SK-N-SH treated with all-trans-retinoic acid at 6 μM for 48 hours (cell line): ENCODE data around the gene SLC4A3.

ENCODE experiments used
- ATAC-seq: fragments of 200-7000 bp; cut with Tn5 transposase; 3 replicates; pipeline ENCODE4 v1.9.1; 2020; ENCODE audit warnings: mild to moderate bottlenecking, moderate library complexity
- ARNTL ChIP-seq: fragments of 450-650 bp; formaldehyde crosslinking; IDR thresholded peaks from 2 replicates; pipeline ENCODE4 v1.5.0; 2020; ENCODE audit warnings: low read depth, mild to moderate bottlenecking, moderate library complexity, borderline replicate concordance
- BACH2 ChIP-seq: fragments of 250-450 bp; sonication (Bioruptor Pico); IDR thresholded peaks from 2 replicates; pipeline ENCODE4 v1.9.0; 2021; ENCODE audit warnings: mild to moderate bottlenecking, borderline replicate concordance
- CSDC2 ChIP-seq: fragments of 250-450 bp; sonication (Bioruptor Pico); IDR thresholded peaks from 2 replicates; pipeline ENCODE4 v1.5.0; 2020; ENCODE audit warnings: mild to moderate bottlenecking, moderate library complexity
- ESRRG ChIP-seq: fragments of 250-450 bp; sonication (Bioruptor Pico); IDR thresholded peaks from 2 replicates; pipeline ENCODE4 v1.6.1; 2021; ENCODE audit warnings: mild to moderate bottlenecking
- ISL1 ChIP-seq: fragments of 250-450 bp; sonication (Bioruptor Pico); IDR thresholded peaks from 2 replicates; pipeline ENCODE4 v2.1.2; 2022; ENCODE audit warnings: mild to moderate bottlenecking, moderate library complexity
- RARB ChIP-seq: fragments of 250-450 bp; sonication (Bioruptor Pico); IDR thresholded peaks from 2 replicates; pipeline ENCODE4 v1.8.0; 2021; ENCODE audit warnings: mild to moderate bottlenecking, moderate library complexity
- SNAI2 ChIP-seq: fragments of 250-450 bp; sonication (Bioruptor Pico); IDR thresholded peaks from 2 replicates; pipeline ENCODE4 v1.5.0; 2020; ENCODE audit warnings: mild to moderate bottlenecking, moderate library complexity
- TCF4 ChIP-seq: fragments of 250-450 bp; sonication (Bioruptor Pico); IDR thresholded peaks from 2 replicates; pipeline ENCODE4 v1.8.0; 2021; ENCODE audit warnings: mild to moderate bottlenecking, moderate library complexity, borderline replicate concordance
- ZC3H10 ChIP-seq: fragments of 250-450 bp; sonication (Bioruptor Pico); IDR thresholded peaks from 2 replicates; pipeline ENCODE4 v1.5.1; 2021; ENCODE audit warnings: mild to moderate bottlenecking, moderate library complexity
- ZFP3 ChIP-seq: fragments of 250-450 bp; sonication (Bioruptor Pico); IDR thresholded peaks from 2 replicates; pipeline ENCODE4 v1.5.0; 2020; ENCODE audit warnings: mild to moderate bottlenecking, moderate library complexity
- ZFP30 ChIP-seq: fragments of 450-650 bp; formaldehyde crosslinking; IDR thresholded peaks from 2 replicates; pipeline ENCODE4 v1.5.0; 2022; ENCODE audit warnings: mild to moderate bottlenecking, moderate library complexity
- ZNF565 ChIP-seq: fragments of 450-650 bp; formaldehyde crosslinking; conservative IDR thresholded peaks from 2 replicates; pipeline ENCODE4 v1.5.0; 2020; ENCODE audit warnings: low read depth, mild to moderate bottlenecking, moderate library complexity
- ZNF70 ChIP-seq: fragments of 450-650 bp; formaldehyde crosslinking; IDR thresholded peaks from 2 replicates; pipeline ENCODE4 v1.5.0; 2020; ENCODE audit warnings: mild to moderate bottlenecking, moderate library complexity
- ZNF8 ChIP-seq: fragments of 450-650 bp; formaldehyde crosslinking; IDR thresholded peaks from 2 replicates; pipeline ENCODE4 v1.5.0; 2020; ENCODE audit warnings: mild to moderate bottlenecking, moderate library complexity
- TF ChIP-seq, protein P1 (sequence below): fragments of 250-450 bp; sonication (Bioruptor Pico); IDR thresholded peaks from 2 replicates; pipeline ENCODE4 v1.5.1; 2020; ENCODE audit warnings: low read depth, mild to moderate bottlenecking, moderate library complexity
- TF ChIP-seq, protein P2 (sequence below): fragments of 250-450 bp; sonication (Bioruptor Pico); IDR thresholded peaks from 2 replicates; pipeline ENCODE4 v1.8.0; 2020; ENCODE audit warnings: mild to moderate bottlenecking, moderate library complexity, borderline replicate concordance
- TF ChIP-seq, protein P3 (sequence below): fragments of 250-450 bp; sonication (Bioruptor Pico); IDR thresholded peaks from 2 replicates; pipeline ENCODE4 v1.5.1; 2021; ENCODE audit warnings: mild to moderate bottlenecking, moderate library complexity
- TF ChIP-seq, protein P4 (sequence below): fragments of 250-450 bp; sonication (Bioruptor Pico); IDR thresholded peaks from 2 replicates; pipeline ENCODE4 v1.5.0; 2020; ENCODE audit warnings: mild to moderate bottlenecking, moderate library complexity

SLC4A3 gene

DNA sequence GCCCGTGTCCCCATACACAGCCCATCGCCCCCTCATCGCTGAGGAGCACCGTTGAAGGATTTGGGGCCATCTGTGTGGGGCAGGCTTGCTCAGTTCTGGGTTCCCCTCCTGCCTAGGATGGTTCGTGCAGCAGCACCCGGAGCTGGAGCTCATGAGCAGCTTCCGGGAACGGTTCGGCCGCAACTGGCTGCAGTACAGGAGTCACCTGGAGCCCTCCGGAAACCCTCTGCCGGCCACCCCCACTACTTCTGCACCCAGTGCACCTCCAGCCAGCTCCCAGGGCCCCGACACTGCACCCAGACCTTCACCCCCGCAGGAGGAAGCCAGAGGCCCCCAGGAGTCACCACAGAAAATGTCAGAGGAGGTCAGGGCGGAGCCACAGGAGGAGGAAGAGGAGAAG is 19.5 kb upstream of the SLC4A3 start:
- ATAC-seq: no peak
- TF ChIP-seq ZFP30 (no peak), TCF4 (no peak), ZC3H10 (no peak), ZNF8 (no peak), ARNTL (no peak), SNAI2 (CRISPR knock-in tag) (no peak), BACH2 (CRISPR knock-in tag) (no peak)
- TF ChIP-seq, protein P1, sequence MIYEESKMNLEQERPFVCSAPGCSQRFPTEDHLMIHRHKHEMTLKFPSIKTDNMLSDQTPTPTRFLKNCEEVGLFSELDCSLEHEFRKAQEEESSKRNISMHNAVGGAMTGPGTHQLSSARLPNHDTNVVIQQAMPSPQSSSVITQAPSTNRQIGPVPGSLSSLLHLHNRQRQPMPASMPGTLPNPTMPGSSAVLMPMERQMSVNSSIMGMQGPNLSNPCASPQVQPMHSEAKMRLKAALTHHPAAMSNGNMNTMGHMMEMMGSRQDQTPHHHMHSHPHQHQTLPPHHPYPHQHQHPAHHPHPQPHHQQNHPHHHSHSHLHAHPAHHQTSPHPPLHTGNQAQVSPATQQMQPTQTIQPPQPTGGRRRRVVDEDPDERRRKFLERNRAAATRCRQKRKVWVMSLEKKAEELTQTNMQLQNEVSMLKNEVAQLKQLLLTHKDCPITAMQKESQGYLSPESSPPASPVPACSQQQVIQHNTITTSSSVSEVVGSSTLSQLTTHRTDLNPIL (CRISPR knock-in tag): no peak
- TF ChIP-seq, protein P2, sequence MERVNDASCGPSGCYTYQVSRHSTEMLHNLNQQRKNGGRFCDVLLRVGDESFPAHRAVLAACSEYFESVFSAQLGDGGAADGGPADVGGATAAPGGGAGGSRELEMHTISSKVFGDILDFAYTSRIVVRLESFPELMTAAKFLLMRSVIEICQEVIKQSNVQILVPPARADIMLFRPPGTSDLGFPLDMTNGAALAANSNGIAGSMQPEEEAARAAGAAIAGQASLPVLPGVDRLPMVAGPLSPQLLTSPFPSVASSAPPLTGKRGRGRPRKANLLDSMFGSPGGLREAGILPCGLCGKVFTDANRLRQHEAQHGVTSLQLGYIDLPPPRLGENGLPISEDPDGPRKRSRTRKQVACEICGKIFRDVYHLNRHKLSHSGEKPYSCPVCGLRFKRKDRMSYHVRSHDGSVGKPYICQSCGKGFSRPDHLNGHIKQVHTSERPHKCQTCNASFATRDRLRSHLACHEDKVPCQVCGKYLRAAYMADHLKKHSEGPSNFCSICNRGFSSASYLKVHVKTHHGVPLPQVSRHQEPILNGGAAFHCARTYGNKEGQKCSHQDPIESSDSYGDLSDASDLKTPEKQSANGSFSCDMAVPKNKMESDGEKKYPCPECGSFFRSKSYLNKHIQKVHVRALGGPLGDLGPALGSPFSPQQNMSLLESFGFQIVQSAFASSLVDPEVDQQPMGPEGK (CRISPR knock-in tag): no peak
- TF ChIP-seq, protein P3, sequence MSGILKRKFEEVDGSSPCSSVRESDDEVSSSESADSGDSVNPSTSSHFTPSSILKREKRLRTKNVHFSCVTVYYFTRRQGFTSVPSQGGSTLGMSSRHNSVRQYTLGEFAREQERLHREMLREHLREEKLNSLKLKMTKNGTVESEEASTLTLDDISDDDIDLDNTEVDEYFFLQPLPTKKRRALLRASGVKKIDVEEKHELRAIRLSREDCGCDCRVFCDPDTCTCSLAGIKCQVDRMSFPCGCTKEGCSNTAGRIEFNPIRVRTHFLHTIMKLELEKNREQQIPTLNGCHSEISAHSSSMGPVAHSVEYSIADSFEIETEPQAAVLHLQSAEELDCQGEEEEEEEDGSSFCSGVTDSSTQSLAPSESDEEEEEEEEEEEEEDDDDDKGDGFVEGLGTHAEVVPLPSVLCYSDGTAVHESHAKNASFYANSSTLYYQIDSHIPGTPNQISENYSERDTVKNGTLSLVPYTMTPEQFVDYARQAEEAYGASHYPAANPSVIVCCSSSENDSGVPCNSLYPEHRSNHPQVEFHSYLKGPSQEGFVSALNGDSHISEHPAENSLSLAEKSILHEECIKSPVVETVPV: no peak

DNA sequence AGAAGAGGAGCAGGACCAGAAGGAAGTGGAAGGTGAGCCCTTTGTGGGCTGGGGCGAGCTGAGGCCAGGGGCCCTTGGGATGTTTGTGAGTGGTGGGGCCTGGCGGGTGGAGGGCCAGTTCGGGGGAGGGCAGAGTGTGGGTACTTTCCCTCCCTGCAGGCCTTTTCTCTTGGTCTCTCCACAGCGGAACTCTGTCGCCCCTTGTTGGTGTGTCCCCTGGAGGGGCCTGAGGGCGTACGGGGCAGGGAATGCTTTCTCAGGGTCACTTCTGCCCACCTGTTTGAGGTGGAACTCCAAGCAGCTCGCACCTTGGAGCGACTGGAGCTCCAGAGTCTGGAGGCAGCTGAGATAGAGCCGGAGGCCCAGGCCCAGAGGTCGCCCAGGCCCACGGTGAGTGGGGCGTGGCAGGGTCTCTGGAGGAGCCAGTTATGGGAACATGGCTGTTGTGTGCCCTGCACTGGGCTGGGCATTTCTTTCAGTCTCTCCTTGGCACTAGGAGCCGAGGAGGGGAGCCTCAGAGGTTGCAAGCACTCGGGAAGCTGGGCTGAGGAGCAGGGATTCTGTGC is 18.9 kb upstream of the SLC4A3 start:
- no peak for TF ChIP-seq ZNF70 (CRISPR knock-in tag)
- TF ChIP-seq ARNTL: no peak
- TF ChIP-seq ZC3H10: no peak
- no peak for TF ChIP-seq ZFP30
- TF ChIP-seq CSDC2 (CRISPR knock-in tag): no peak
- TF ChIP-seq, protein P2 (CRISPR knock-in tag): no peak
- no peak for TF ChIP-seq ZFP3 (CRISPR knock-in tag)
- no peak for TF ChIP-seq ESRRG (CRISPR knock-in tag)
- no peak for TF ChIP-seq SNAI2 (CRISPR knock-in tag)
- no peak for TF ChIP-seq TCF4
- no peak for TF ChIP-seq ZNF565 (CRISPR knock-in tag)
- no peak for TF ChIP-seq ZNF8

DNA sequence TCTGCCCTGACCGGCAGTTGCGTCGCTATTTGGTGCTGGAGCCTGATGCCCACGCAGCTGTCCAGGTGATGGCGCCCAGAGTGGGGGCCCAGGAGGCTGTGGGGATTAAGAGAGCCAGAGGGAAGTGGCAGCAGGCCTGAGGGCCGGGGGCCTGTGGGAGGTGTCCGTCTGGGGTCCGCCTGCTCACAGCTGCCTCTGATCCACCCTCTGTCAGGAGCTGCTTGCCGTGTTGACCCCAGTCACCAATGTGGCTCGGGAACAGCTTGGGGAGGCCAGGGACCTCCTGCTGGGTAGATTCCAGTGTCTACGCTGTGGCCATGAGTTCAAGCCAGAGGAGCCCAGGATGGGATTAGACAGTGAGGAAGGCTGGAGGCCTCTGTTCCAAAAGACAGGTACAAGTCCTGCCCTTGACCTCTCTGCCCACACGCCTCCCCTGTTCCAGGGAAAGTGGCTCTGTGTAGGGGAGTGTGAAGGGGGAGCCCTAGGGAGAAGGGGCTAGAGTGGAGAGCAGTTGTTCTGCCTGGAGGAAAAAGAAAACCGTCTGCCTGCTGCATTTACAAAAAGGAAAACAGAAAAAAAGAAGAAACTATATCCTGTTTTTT is 18.2 kb upstream of the SLC4A3 start:
- no peak for ATAC-seq
- TF ChIP-seq ZFP3 (CRISPR knock-in tag) (no peak), ZNF70 (CRISPR knock-in tag) (no peak), ARNTL (no peak), RARB (CRISPR knock-in tag) (no peak), ISL1 (no peak)
- TF ChIP-seq, protein P1 (CRISPR knock-in tag): no peak
- TF ChIP-seq, protein P4, sequence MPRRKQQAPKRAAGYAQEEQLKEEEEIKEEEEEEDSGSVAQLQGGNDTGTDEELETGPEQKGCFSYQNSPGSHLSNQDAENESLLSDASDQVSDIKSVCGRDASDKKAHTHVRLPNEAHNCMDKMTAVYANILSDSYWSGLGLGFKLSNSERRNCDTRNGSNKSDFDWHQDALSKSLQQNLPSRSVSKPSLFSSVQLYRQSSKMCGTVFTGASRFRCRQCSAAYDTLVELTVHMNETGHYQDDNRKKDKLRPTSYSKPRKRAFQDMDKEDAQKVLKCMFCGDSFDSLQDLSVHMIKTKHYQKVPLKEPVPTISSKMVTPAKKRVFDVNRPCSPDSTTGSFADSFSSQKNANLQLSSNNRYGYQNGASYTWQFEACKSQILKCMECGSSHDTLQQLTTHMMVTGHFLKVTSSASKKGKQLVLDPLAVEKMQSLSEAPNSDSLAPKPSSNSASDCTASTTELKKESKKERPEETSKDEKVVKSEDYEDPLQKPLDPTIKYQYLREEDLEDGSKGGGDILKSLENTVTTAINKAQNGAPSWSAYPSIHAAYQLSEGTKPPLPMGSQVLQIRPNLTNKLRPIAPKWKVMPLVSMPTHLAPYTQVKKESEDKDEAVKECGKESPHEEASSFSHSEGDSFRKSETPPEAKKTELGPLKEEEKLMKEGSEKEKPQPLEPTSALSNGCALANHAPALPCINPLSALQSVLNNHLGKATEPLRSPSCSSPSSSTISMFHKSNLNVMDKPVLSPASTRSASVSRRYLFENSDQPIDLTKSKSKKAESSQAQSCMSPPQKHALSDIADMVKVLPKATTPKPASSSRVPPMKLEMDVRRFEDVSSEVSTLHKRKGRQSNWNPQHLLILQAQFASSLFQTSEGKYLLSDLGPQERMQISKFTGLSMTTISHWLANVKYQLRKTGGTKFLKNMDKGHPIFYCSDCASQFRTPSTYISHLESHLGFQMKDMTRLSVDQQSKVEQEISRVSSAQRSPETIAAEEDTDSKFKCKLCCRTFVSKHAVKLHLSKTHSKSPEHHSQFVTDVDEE (CRISPR knock-in tag): no peak
- TF ChIP-seq, protein P3: no peak

More for the DNA sequence above, 18.9 kb upstream of the SLC4A3 start:
- ATAC-seq: no peak
